Measurements from ENCODE around the gene OTOF.

- TF ChIP-seq CTCF (IDR thresholded peaks at IDR 0.05 in 2 of 3, conservative IDR thresholded peaks at IDR 0.05 in 1 of 3; ENCODE audit: borderline replicate concordance in 1 of 3, insufficient read depth in 1 of 3, low read depth in 2 of 3, low read length in 2 of 3) (no peak), EZH2 (IDR thresholded peaks at IDR 0.05) (no peak), POLR2AphosphoS5 (IDR thresholded peaks at IDR 0.05; ENCODE audit: low read depth, low read length) (no peak), EZH2phosphoT487 (IDR thresholded peaks at IDR 0.05; ENCODE audit: borderline replicate concordance) (no peak), SIN3A (IDR thresholded peaks at IDR 0.05; ENCODE audit: low read depth) (no peak)
Observed at GRCh38 chr2:26479131-26479788, 1.3 kb upstream of the OTOF start.

Measured in HCT116 (cell line).